H1 (cell line): ENCODE measurements around the gene PIMREG. TPM values are rescaled to one million over a fixed set of nuclear protein-coding genes. Genes with fewer than 3 reads are reported as not detected.

ENCODE experiments used
- ASH2L ChIP-seq: fragments of 200-600, 300-600 bp; sonication (generic); IDR thresholded peaks from one replicate; pipeline ENCODE4 v1.7.1; 2017; ENCODE audit warnings: low read length
- CREB1 ChIP-seq: IDR thresholded peaks from 2 replicates; pipeline ENCODE4 v1.6.1; 2012; ENCODE audit warnings: inconsistent platforms
- EGR1 ChIP-seq: IDR thresholded peaks from 2 replicates; pipeline ENCODE4 v1.6.1; 2011; ENCODE audit warnings: low read depth, low read length, borderline replicate concordance
- SIN3A ChIP-seq, 2 experiments: IDR thresholded peaks in 1 of 2; conservative IDR thresholded peaks in 1 of 2; 2 replicates each; pipeline ENCODE4 v1.6.1; 2011 to 2012; ENCODE audit warnings: low read length in 2 of 2, improper control_type of control experiment in 1 of 2, low read depth in 1 of 2, mild to moderate bottlenecking in 1 of 2
- TBP ChIP-seq: IDR thresholded peaks from 2 replicates; pipeline ENCODE4 v1.6.1; 2011; ENCODE audit warnings: low read depth, low read length, improper control_type of control experiment
- TCF12 ChIP-seq: IDR thresholded peaks from 2 replicates; pipeline ENCODE4 v1.6.1; 2011; ENCODE audit warnings: low read depth, mild to moderate bottlenecking, low read length
- TEAD4 ChIP-seq: IDR thresholded peaks from 2 replicates; pipeline ENCODE4 v1.6.1; 2012; ENCODE audit warnings: low read depth, low read length, inconsistent platforms, mixed read lengths
- YY1 ChIP-seq: IDR thresholded peaks from 2 replicates; pipeline ENCODE4 v1.6.1; 2011; ENCODE audit warnings: low read depth, mild to moderate bottlenecking, low read length
- polyA plus RNA-seq, 7 experiments: library from polyadenylated mRNA; depleted of rRNA in 3 of 7; stranded (reverse) in 5 of 7; unstranded in 2 of 7; fragments of >200 nt in 5 of 7; fragments of 200-250 nt in 2 of 7; gene quantifications; 1 replicate in 5 of 7; 2 replicates in 1 of 7; 4 replicates in 1 of 7; pipeline versions ENCODE4 v1.2.1 to v1.2.3, GENCODE V29; 2011 to 2013; ENCODE audit warnings: missing spikeins in 2 of 7, mixed read lengths in 2 of 7
- total RNA-seq: library from RNA; stranded (reverse); fragmentation: NEBNext Ultra II Directional; extraction: Animal tissue kit (Norgen Biotek cat#: 25700); gene quantifications from 2 replicates; pipeline ENCODE4 v1.2.1, GENCODE V29; 2021
- TF ChIP-seq, protein P1 (sequence below): fragments of 300-600 bp; sonication (generic); IDR thresholded peaks from 2 replicates; pipeline ENCODE4 v1.7.1; 2012; ENCODE audit warnings: low read length, moderate library complexity, mild to moderate bottlenecking, inconsistent platforms; ENCODE audit not compliant: insufficient replicate concordance
- TF ChIP-seq, protein P2 (sequence below): IDR thresholded peaks from 2 replicates; pipeline ENCODE4 v1.6.1; 2011; ENCODE audit warnings: low read length, improper control_type of control experiment

Gene PIMREG
- total and polyA plus RNA-seq, 2 of the 8 experiments (the other 6 are each of a cell fraction or from before 2014, with no cell fraction given): 133 to 148 TPM

DNA sequence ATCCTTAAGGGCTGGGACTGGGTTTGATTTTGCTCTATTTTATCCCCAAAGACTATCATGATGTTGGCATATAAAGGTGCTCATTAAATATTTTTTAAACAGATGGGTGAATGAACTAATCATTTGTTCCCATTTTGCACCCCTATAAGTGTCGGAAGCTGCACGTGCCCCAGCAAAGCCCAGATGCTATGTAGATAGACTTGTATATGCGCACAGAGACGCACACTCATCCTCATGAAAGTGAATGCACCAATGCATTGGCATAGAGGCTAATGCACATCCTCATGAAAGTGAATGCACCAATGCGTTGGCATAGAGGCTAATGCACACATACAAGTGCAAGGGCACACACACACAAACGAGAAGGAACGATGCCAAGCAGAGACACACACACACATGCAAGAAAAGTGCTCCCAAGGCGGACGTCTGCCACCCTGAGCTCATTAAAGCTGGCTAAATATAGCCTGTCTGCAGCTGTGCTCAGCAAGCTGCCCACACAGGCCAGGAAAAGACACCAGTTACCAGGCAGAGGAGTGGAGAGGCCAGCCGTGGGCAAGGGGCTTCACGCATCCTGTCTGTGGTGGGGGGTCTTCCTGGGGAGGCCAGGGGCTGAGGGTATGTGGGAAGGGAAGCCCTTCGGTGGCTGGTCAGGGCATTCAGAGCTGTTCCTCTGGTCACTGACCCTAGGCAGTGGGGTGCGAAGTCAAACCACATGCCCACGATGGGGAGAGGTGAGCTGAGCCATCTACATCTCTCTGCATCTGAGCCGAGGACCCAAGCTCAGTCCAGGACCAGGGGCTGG, 52.6 kb downstream of the PIMREG start (continued):
- TF ChIP-seq, protein P1, sequence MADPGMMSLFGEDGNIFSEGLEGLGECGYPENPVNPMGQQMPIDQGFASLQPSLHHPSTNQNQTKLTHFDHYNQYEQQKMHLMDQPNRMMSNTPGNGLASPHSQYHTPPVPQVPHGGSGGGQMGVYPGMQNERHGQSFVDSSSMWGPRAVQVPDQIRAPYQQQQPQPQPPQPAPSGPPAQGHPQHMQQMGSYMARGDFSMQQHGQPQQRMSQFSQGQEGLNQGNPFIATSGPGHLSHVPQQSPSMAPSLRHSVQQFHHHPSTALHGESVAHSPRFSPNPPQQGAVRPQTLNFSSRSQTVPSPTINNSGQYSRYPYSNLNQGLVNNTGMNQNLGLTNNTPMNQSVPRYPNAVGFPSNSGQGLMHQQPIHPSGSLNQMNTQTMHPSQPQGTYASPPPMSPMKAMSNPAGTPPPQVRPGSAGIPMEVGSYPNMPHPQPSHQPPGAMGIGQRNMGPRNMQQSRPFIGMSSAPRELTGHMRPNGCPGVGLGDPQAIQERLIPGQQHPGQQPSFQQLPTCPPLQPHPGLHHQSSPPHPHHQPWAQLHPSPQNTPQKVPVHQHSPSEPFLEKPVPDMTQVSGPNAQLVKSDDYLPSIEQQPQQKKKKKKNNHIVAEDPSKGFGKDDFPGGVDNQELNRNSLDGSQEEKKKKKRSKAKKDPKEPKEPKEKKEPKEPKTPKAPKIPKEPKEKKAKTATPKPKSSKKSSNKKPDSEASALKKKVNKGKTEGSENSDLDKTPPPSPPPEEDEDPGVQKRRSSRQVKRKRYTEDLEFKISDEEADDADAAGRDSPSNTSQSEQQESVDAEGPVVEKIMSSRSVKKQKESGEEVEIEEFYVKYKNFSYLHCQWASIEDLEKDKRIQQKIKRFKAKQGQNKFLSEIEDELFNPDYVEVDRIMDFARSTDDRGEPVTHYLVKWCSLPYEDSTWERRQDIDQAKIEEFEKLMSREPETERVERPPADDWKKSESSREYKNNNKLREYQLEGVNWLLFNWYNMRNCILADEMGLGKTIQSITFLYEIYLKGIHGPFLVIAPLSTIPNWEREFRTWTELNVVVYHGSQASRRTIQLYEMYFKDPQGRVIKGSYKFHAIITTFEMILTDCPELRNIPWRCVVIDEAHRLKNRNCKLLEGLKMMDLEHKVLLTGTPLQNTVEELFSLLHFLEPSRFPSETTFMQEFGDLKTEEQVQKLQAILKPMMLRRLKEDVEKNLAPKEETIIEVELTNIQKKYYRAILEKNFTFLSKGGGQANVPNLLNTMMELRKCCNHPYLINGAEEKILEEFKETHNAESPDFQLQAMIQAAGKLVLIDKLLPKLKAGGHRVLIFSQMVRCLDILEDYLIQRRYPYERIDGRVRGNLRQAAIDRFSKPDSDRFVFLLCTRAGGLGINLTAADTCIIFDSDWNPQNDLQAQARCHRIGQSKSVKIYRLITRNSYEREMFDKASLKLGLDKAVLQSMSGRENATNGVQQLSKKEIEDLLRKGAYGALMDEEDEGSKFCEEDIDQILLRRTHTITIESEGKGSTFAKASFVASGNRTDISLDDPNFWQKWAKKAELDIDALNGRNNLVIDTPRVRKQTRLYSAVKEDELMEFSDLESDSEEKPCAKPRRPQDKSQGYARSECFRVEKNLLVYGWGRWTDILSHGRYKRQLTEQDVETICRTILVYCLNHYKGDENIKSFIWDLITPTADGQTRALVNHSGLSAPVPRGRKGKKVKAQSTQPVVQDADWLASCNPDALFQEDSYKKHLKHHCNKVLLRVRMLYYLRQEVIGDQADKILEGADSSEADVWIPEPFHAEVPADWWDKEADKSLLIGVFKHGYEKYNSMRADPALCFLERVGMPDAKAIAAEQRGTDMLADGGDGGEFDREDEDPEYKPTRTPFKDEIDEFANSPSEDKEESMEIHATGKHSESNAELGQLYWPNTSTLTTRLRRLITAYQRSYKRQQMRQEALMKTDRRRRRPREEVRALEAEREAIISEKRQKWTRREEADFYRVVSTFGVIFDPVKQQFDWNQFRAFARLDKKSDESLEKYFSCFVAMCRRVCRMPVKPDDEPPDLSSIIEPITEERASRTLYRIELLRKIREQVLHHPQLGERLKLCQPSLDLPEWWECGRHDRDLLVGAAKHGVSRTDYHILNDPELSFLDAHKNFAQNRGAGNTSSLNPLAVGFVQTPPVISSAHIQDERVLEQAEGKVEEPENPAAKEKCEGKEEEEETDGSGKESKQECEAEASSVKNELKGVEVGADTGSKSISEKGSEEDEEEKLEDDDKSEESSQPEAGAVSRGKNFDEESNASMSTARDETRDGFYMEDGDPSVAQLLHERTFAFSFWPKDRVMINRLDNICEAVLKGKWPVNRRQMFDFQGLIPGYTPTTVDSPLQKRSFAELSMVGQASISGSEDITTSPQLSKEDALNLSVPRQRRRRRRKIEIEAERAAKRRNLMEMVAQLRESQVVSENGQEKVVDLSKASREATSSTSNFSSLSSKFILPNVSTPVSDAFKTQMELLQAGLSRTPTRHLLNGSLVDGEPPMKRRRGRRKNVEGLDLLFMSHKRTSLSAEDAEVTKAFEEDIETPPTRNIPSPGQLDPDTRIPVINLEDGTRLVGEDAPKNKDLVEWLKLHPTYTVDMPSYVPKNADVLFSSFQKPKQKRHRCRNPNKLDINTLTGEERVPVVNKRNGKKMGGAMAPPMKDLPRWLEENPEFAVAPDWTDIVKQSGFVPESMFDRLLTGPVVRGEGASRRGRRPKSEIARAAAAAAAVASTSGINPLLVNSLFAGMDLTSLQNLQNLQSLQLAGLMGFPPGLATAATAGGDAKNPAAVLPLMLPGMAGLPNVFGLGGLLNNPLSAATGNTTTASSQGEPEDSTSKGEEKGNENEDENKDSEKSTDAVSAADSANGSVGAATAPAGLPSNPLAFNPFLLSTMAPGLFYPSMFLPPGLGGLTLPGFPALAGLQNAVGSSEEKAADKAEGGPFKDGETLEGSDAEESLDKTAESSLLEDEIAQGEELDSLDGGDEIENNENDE: no peak
- TF ChIP-seq TBP (no peak), CREB1 (no peak), YY1 (no peak), ASH2L (no peak), TCF12 (no peak), TEAD4 (no peak), SIN3A (conservative IDR thresholded peaks at IDR 0.05 in 1 of 2, IDR thresholded peaks at IDR 0.05 in 1 of 2; ENCODE audit: low read depth in 1 of 2, low read length in 2 of 2) (no peak), EGR1 (no peak)
- TF ChIP-seq, protein P2, sequence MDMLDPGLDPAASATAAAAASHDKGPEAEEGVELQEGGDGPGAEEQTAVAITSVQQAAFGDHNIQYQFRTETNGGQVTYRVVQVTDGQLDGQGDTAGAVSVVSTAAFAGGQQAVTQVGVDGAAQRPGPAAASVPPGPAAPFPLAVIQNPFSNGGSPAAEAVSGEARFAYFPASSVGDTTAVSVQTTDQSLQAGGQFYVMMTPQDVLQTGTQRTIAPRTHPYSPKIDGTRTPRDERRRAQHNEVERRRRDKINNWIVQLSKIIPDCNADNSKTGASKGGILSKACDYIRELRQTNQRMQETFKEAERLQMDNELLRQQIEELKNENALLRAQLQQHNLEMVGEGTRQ: no peak
